GM12872 (cell line): ENCODE measurements around the gene SRP14.

Experiments used
- CTCF ChIP-seq: IDR thresholded peaks from 3 replicates; pipeline ENCODE4 v1.5.1; 2011; ENCODE audit warnings: low read depth, mild to moderate bottlenecking, low read length, moderate library complexity; ENCODE audit not compliant: insufficient read depth

Gene SRP14

GRCh38 chr15:40016224-40016865, 22.6 kb downstream of the SRP14 start:
- no peak for TF ChIP-seq CTCF

- no peak for TF ChIP-seq CTCF
Measured at GRCh38 chr15:40014390-40014789, 24.6 kb downstream of the SRP14 start.

GRCh38 chr15:40011303-40011702, 27.7 kb downstream of the SRP14 start:
- TF ChIP-seq CTCF, result no peak

- no peak for TF ChIP-seq CTCF
Measured at GRCh38 chr15:40010686-40011085, 28.3 kb downstream of the SRP14 start.

GRCh38 chr15:40008061-40008765, 30.8 kb downstream of the SRP14 start:
- TF ChIP-seq CTCF, result no peak

- no peak for TF ChIP-seq CTCF
Measured at GRCh38 chr15:40006646-40007045, 32.3 kb downstream of the SRP14 start.

- no peak for TF ChIP-seq CTCF
Measured at GRCh38 chr15:40006003-40006402, 33.0 kb downstream of the SRP14 start.
